Measurements from ENCODE around the gene ATP6V1G2.
A peak's percentile ranks its signal among the peaks of the same experiment; 100 is the strongest.

ATP6V1G2 gene

GRCh38 chr6:31586008-31586407 lies 39.6 kb upstream of the ATP6V1G2 start, which contains the start of gene LST1:
Gene LST1, plus strand, starts transcription at chr6:31586277. Its CDS starts 1,023 bp downstream, at chr6:31587300.
- TF ChIP-seq, protein P1, sequence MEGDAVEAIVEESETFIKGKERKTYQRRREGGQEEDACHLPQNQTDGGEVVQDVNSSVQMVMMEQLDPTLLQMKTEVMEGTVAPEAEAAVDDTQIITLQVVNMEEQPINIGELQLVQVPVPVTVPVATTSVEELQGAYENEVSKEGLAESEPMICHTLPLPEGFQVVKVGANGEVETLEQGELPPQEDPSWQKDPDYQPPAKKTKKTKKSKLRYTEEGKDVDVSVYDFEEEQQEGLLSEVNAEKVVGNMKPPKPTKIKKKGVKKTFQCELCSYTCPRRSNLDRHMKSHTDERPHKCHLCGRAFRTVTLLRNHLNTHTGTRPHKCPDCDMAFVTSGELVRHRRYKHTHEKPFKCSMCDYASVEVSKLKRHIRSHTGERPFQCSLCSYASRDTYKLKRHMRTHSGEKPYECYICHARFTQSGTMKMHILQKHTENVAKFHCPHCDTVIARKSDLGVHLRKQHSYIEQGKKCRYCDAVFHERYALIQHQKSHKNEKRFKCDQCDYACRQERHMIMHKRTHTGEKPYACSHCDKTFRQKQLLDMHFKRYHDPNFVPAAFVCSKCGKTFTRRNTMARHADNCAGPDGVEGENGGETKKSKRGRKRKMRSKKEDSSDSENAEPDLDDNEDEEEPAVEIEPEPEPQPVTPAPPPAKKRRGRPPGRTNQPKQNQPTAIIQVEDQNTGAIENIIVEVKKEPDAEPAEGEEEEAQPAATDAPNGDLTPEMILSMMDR (IDR thresholded peaks at IDR 0.05; ENCODE audit: low read depth, low read length, missing control alignments), result no peak
- H3K4me3 ChIP-seq (replicated peaks; ENCODE audit: low read depth, low read length), result no peak within 1 kb of the TSS
- no peak for DNase-seq (ENCODE audit: extremely low read depth, low read depth)

GRCh38 chr6:31585491-31585890 lies 39.1 kb upstream of the ATP6V1G2 start:
- no peak overlapping the region for H3K4me3 ChIP-seq (replicated peaks; ENCODE audit: low read depth, low read length)
- no peak for DNase-seq (ENCODE audit: extremely low read depth, low read depth)
- TF ChIP-seq, protein P1 (IDR thresholded peaks at IDR 0.05; ENCODE audit: low read depth, low read length, missing control alignments), result peak; percentile 59

DNA sequence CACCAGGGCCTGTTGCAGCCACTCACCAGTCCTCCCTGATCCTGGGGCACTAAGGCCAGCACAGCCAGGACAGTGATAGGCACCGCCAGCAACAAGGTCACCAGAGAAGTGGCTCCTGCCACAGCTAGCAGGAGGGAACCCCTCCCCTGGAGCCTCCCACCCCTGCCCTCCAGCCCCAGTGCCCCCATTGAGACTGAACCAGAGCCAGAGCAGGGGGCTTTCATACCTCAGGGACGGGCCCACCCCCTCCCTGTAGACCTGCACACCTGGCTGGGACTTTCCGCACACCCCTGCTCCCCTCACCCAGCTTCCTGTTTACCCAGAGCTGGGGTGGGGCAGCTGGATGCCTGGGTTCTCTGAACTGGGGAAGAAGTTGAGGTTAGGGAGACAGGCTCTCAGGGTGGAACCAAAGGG lies 35.8 kb upstream of the ATP6V1G2 start, which contains the start of gene LTB:
Gene LTB (minus strand): TSS at position 195 of the 414 bp plus-strand sequence. CDS start 7 bp downstream, at position 188.
- TF ChIP-seq, protein P1 (IDR thresholded peaks at IDR 0.05; ENCODE audit: low read depth, low read length, missing control alignments), result no peak

GRCh38 chr6:31581434-31582229 lies 35.2 kb upstream of the ATP6V1G2 start:
- H3K4me3 ChIP-seq (replicated peaks; ENCODE audit: low read depth, low read length), result peak overlapping the region; percentile 64
- DNase-seq (ENCODE audit: extremely low read depth, low read depth), result no peak
- TF ChIP-seq, protein P1 (IDR thresholded peaks at IDR 0.05; ENCODE audit: low read depth, low read length, missing control alignments), result no peak

More for the DNA sequence above, 35.8 kb upstream of the ATP6V1G2 start, which contains the start of gene LTB:
- DNase-seq (ENCODE audit: extremely low read depth, low read depth), result no peak
- peak within 1 kb of the TSS; percentile 64 for H3K4me3 ChIP-seq (replicated peaks; ENCODE audit: low read depth, low read length)

- peak overlapping the region; percentile 64 for H3K4me3 ChIP-seq (replicated peaks; ENCODE audit: low read depth, low read length)
- TF ChIP-seq, protein P1 (IDR thresholded peaks at IDR 0.05; ENCODE audit: low read depth, low read length, missing control alignments), result peak; percentile 96
- DNase-seq (ENCODE audit: extremely low read depth, low read depth), result peak; percentile 30
These were observed 34.5 kb upstream of the ATP6V1G2 start for GRCh38 chr6:31580807-31581433.

- DNase-seq (ENCODE audit: extremely low read depth, low read depth), result no peak
- peak overlapping the region; percentile 64 for H3K4me3 ChIP-seq (replicated peaks; ENCODE audit: low read depth, low read length)
- TF ChIP-seq, protein P1 (IDR thresholded peaks at IDR 0.05; ENCODE audit: low read depth, low read length, missing control alignments), result no peak
These were observed 34.0 kb upstream of the ATP6V1G2 start for GRCh38 chr6:31580438-31580740.
